K562 (cell line): ENCODE measurements around the gene PRCC. TPM values are rescaled to one million over a fixed set of nuclear protein-coding genes. Genes with fewer than 3 reads are reported as not detected.

Experiments
- ATAC-seq: fragments of 200-7000 bp; cut with Tn5 transposase; 3 replicates; pipeline ENCODE4 v1.9.1; 2020; ENCODE audit warnings: moderate library complexity
- BruUV-seq: library from RNA; stranded (reverse); fragments of 400-500 nt; replicated peaks from 2 replicates; lab custom pipeline; 2021; lab: Mats Ljungman, UMichigan
- CTCF ChIA-PET: fragments of 300-600 bp; formaldehyde crosslinking; extraction: SDS; loops from one replicate; lab custom pipeline; 2021; ENCODE audit warnings: low intra/inter-chr PET ratio; lab: Yijun Ruan, JAX
- POLR2A ChIA-PET: fragments of 300-600, 350-650 bp; sonication (Branson Sonifier 250); formaldehyde crosslinking; extraction: SDS; loops from one replicate; lab custom pipeline; 2021; ENCODE audit warnings: antibody characterized with exemption, inconsistent platforms; lab: Yijun Ruan, JAX
- DNase-seq, 4 experiments: peaks; one replicate each; pipeline versions ENCODE4 v3.0.0 to v3.0.0-alpha.2; 2011 to 2018; ENCODE audit warnings: low spot score in 3 of 4, mixed read lengths in 3 of 4; ENCODE audit errors: extremely low read depth in 1 of 4
- FAIRE-seq: peaks from 2 replicates; lab custom pipeline; 2011; peaks lifted over from hg19 to GRCh38; lab: Jason Lieb, UNC
- H2AFZ ChIP-seq: 2 replicates; pipeline ENCODE4 v1.6.0; 2011; ENCODE audit warnings: low read depth, low read length, control low read depth, inconsistent platforms
- H3K27ac ChIP-seq: fragments of 200-600 bp; 3 replicates; pipeline ENCODE4 v1.8.0; 2011; ENCODE audit warnings: low read depth, mild to moderate bottlenecking, control low read depth, inconsistent platforms, low read length, moderate library complexity, mixed read lengths; ENCODE audit errors: extremely low read depth
- H3K27me3 ChIP-seq, 2 experiments: fragments of 300-600 bp in 1 of 2; 2 replicates in 1 of 2; 3 replicates in 1 of 2; pipeline versions ENCODE4 v1.6.0 to v1.8.0; 2011; ENCODE audit warnings: inconsistent platforms in 2 of 2, low read length in 2 of 2, mild to moderate bottlenecking in 1 of 2, mixed read lengths in 1 of 2, moderate library complexity in 1 of 2; ENCODE audit not compliant: control insufficient read depth in 2 of 2, insufficient read depth in 2 of 2
- H3K36me3 ChIP-seq: fragments of 300-600 bp; 3 replicates; pipeline ENCODE4 v1.8.0; 2011; ENCODE audit warnings: mild to moderate bottlenecking, low read length, inconsistent platforms; ENCODE audit not compliant: control insufficient read depth, insufficient read depth
- H3K4me1 ChIP-seq, 2 experiments: fragments of 200-600 bp in 1 of 2; replicated peaks in 1 of 2; 2 replicates in 1 of 2; 3 replicates in 1 of 2; pipeline versions ENCODE4 v1.5.1 to v1.8.0; 2011; ENCODE audit warnings: inconsistent platforms in 2 of 2, low read length in 2 of 2, mild to moderate bottlenecking in 1 of 2, mixed read lengths in 1 of 2, moderate library complexity in 1 of 2; ENCODE audit not compliant: control insufficient read depth in 2 of 2, insufficient read depth in 2 of 2
- H3K4me2 ChIP-seq: 2 replicates; pipeline ENCODE4 v1.6.1; 2011; ENCODE audit warnings: low read length, control low read depth, inconsistent platforms, mixed read lengths; ENCODE audit not compliant: insufficient read depth
- H3K4me3 ChIP-seq: fragments of 200-600 bp; sonication (generic), shearing (Covaris generic); 2 replicates; pipeline ENCODE4 v1.5.1; 2016; ENCODE audit warnings: control low read depth, inconsistent platforms
- H3K79me2 ChIP-seq: fragments of 200-600 bp; 3 replicates; pipeline ENCODE4 v1.8.0; 2011; ENCODE audit warnings: low read length, inconsistent platforms; ENCODE audit not compliant: control insufficient read depth, insufficient read depth
- H3K9ac ChIP-seq, 2 experiments: 2 replicates each; pipeline versions ENCODE4 v1.6.0 to v1.6.1; 2011; ENCODE audit warnings: low read depth in 2 of 2, low read length in 2 of 2, control low read depth in 1 of 2, inconsistent platforms in 1 of 2, mild to moderate bottlenecking in 1 of 2, mixed read lengths in 1 of 2; ENCODE audit not compliant: insufficient read depth in 1 of 2
- H3K9me1 ChIP-seq: one replicate; pipeline ENCODE4 v1.6.0; 2011; ENCODE audit warnings: inconsistent platforms, mild to moderate bottlenecking, low read length, moderate library complexity; ENCODE audit not compliant: control insufficient read depth, insufficient read depth
- H3K9me3 ChIP-seq: replicated peaks from 2 replicates; pipeline ENCODE4 v1.5.1; 2011; ENCODE audit warnings: low read depth, low read length, inconsistent platforms; ENCODE audit not compliant: control insufficient read depth, insufficient read depth
- H4K20me1 ChIP-seq: replicated peaks from 2 replicates; pipeline ENCODE4 v1.6.1; 2011; ENCODE audit warnings: low read length, inconsistent platforms, mixed read lengths; ENCODE audit not compliant: control insufficient read depth, insufficient read depth
- ADNP ChIP-seq: fragments of 200-800 bp; sonication (Bioruptor generic); IDR thresholded peaks from 2 replicates; pipeline ENCODE4 v1.6.1; 2016; ENCODE audit warnings: missing genetic modification characterization, missing compliant biosample characterization
- ARNT ChIP-seq, 2 experiments: fragments of 450-650 bp; IDR thresholded peaks; 2 replicates each; pipeline ENCODE4 v1.6.1; 2016; ENCODE audit warnings: mild to moderate bottlenecking in 1 of 2
- BRD4 ChIP-seq: fragments of 200-600 bp; sonication (generic); IDR thresholded peaks from 2 replicates; pipeline ENCODE4 v1.6.1; 2017; ENCODE audit warnings: inconsistent platforms
- CEBPB ChIP-seq: fragments of 450-650 bp; IDR thresholded peaks from 2 replicates; pipeline ENCODE4 v1.6.1; 2016; ENCODE audit warnings: missing genetic modification characterization, missing compliant biosample characterization
- E2F1 ChIP-seq: sonication (generic); formaldehyde crosslinking; IDR thresholded peaks from 2 replicates; pipeline ENCODE4 v1.8.1; 2023; ENCODE audit warnings: mild to moderate bottlenecking, missing genetic modification reagents, moderate library complexity
- MBD1 ChIP-seq: fragments of 250-450 bp; sonication (Bioruptor Pico); IDR thresholded peaks from 2 replicates; pipeline ENCODE4 v1.8.0; 2022; ENCODE audit warnings: inconsistent platforms
- SNRNP70 ChIP-seq: fragments of 200-400 bp; formaldehyde crosslinking; optimal IDR thresholded peaks from 2 replicates; pipeline ENCODE3; 2017; ENCODE audit warnings: low read depth, low read length
- TEAD4 ChIP-seq, 2 experiments: sonication (generic) in 1 of 2; formaldehyde crosslinking in 1 of 2; IDR thresholded peaks; 2 replicates each; pipeline versions ENCODE4 v1.6.1 to v1.8.0; 2012 to 2022; ENCODE audit warnings: borderline replicate concordance in 1 of 2, inconsistent platforms in 1 of 2, low read length in 1 of 2, mild to moderate bottlenecking in 1 of 2, missing genetic modification reagents in 1 of 2
- TOE1 ChIP-seq, 2 experiments: fragments of 450-650 bp in 1 of 2; sonication (generic) in 1 of 2; formaldehyde crosslinking in 1 of 2; IDR thresholded peaks; 2 replicates each; pipeline versions ENCODE4 v1.7.1 to v1.8.0; 2016 to 2022; ENCODE audit warnings: borderline replicate concordance in 2 of 2, mild to moderate bottlenecking in 2 of 2, antibody characterized with exemption in 1 of 2, inconsistent platforms in 1 of 2, low read depth in 1 of 2, missing genetic modification reagents in 1 of 2, moderate library complexity in 1 of 2
- WGBS: fragments of 100-300 bp; shearing (Covaris generic); methylation state at CpG from one replicate; pipeline ENCODE4 v1.1.6; 2016; ENCODE audit warnings: low coverage, mixed read lengths; ENCODE audit not compliant: insufficient coverage; ENCODE audit errors: missing lambda C conversion rate; 5-methylcytosine and 5-hydroxymethylcytosine counted together
- in situ Hi-C: fragments of 300-500 bp; cut with MboI; formaldehyde crosslinking; loops from 4 replicates; pipeline ENCODE4 v1.15.0; 2018; ENCODE audit warnings: inconsistent platforms, mixed read lengths
- intact Hi-C: fragments of 100-400 bp; cut with micrococcal nuclease; formaldehyde crosslinking; loops from 2 replicates; pipeline ENCODE4 v1.14.2; 2022
- polyA plus RNA-seq, 8 experiments: library from polyadenylated mRNA; depleted of rRNA in 4 of 8; stranded (reverse) in 5 of 8; unstranded in 3 of 8; fragments of >200 nt; fragmentation: Nextera tagmentation in 2 of 8; fragmentation: Illumina TruSeq in 1 of 8; extraction: Ambion mirVana in 2 of 8; extraction: Trizol in 1 of 8; gene quantifications; 2 replicates each; pipeline versions ENCODE4 v1.2.1 to v1.2.3, GENCODE V29; 2011 to 2014; ENCODE audit warnings: inconsistent platforms in 1 of 8, missing spikeins in 1 of 8
- total RNA-seq, 7 experiments: library from RNA; depleted of rRNA in 6 of 7; stranded (reverse); fragments of >200 nt in 6 of 7; fragmentation: Illumina TruSeq in 2 of 7; extraction: Trizol in 2 of 7; gene quantifications; 2 replicates each; pipeline versions ENCODE4 v1.2.1 to v1.2.3, GENCODE V29; 2011 to 2021; ENCODE audit warnings: low replicate concordance in 1 of 7
- TF ChIP-seq, protein P1 (sequence below): fragments of 250-450 bp; sonication (Bioruptor Pico); IDR thresholded peaks from 2 replicates; pipeline ENCODE4 v1.5.0; 2021
- TF ChIP-seq, protein P2 (sequence below): fragments of 200-400 bp; formaldehyde crosslinking; IDR thresholded peaks from 2 replicates; pipeline ENCODE4 v1.6.1; 2017; ENCODE audit warnings: mild to moderate bottlenecking, low read depth, low read length, moderate library complexity

Gene PRCC
- total and polyA plus RNA-seq, 9 of the 15 experiments (the other 6 are each of a cell fraction or from before 2014, with no cell fraction given), result 23.9 to 201 (median 41.1) TPM

- Histone ChIP-seq H3K9me3 (no peaks in the 10 kb centered on the region), H3K4me3 (peak overlapping the region; percentile 95), H3K27ac (peak overlapping the region; percentile 89), H4K20me1 (peaks cover 10% of the 10 kb centered on the region), H3K4me1 (peaks cover 35 to 36% of the 10 kb centered on the region in 2 experiments), H3K79me2 (peaks cover 78% of the 10 kb centered on the region), H3K9ac (peak overlapping the region; percentile 94 to 99), H3K27me3 (no peaks in the 10 kb centered on the region), H3K4me2 (peak overlapping the region; percentile 97), H2AFZ (peak overlapping the region; percentile 72), H3K9me1 (no peaks in the 10 kb centered on the region), H3K36me3 (peaks cover 28% of the 10 kb centered on the region; the same call in 2 of the 3 replicates)
- under 1% methylated on average over 35 of the region's 68 CpGs for WGBS
- intact Hi-C loops, result loop anchor here (2.0 kb wide), 1 partner anchor 15 kb away; the partner anchor contains the start of gene PRCC
- ChIA-PET POLR2A (interaction anchor here (0.6 to 3.0 kb wide), 10 partner anchors 10 to 108 kb away, joined by 3 to 30 read pairs (median 6); partner anchors contain the start of genes METTL25B, MRPL24, NTRK1 and PRCC), CTCF (no interaction called here)
- DNase-seq, result peak; percentile 90 to 98 (median 94)
- in situ Hi-C loops, result no loop called here
- no TSS peak for BruUV-seq
- peak; percentile 78 for ATAC-seq
- peak; percentile 46 for FAIRE-seq
- TF ChIP-seq SNRNP70 (no peak), ADNP (no peak), MBD1 (CRISPR knock-in tag) (no peak), CEBPB (tag) (no peak), BRD4 (no peak), TEAD4 (IDR thresholded peaks at IDR 0.05; ENCODE audit: low read length) (no peak), TEAD4 (CRISPR knock-in tag; IDR thresholded peaks at IDR 0.05; ENCODE audit: borderline replicate concordance) (no peak), ARNT (IDR thresholded peaks at IDR 0.05) (no peak), E2F1 (peak; percentile 83; the same call in 1 of the 2 replicates), TOE1 (IDR thresholded peaks at IDR 0.05; ENCODE audit: borderline replicate concordance) (peak; percentile 95), TOE1 (CRISPR knock-in tag; IDR thresholded peaks at IDR 0.05; ENCODE audit: borderline replicate concordance, low read depth) (no peak)
- TF ChIP-seq, protein P1, sequence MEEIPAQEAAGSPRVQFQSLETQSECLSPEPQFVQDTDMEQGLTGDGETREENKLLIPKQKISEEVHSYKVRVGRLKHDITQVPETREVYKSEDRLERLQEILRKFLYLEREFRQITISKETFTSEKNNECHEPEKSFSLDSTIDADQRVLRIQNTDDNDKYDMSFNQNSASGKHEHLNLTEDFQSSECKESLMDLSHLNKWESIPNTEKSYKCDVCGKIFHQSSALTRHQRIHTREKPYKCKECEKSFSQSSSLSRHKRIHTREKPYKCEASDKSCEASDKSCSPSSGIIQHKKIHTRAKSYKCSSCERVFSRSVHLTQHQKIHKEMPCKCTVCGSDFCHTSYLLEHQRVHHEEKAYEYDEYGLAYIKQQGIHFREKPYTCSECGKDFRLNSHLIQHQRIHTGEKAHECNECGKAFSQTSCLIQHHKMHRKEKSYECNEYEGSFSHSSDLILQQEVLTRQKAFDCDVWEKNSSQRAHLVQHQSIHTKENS (CRISPR knock-in tag), result no peak
- TF ChIP-seq, protein P2, sequence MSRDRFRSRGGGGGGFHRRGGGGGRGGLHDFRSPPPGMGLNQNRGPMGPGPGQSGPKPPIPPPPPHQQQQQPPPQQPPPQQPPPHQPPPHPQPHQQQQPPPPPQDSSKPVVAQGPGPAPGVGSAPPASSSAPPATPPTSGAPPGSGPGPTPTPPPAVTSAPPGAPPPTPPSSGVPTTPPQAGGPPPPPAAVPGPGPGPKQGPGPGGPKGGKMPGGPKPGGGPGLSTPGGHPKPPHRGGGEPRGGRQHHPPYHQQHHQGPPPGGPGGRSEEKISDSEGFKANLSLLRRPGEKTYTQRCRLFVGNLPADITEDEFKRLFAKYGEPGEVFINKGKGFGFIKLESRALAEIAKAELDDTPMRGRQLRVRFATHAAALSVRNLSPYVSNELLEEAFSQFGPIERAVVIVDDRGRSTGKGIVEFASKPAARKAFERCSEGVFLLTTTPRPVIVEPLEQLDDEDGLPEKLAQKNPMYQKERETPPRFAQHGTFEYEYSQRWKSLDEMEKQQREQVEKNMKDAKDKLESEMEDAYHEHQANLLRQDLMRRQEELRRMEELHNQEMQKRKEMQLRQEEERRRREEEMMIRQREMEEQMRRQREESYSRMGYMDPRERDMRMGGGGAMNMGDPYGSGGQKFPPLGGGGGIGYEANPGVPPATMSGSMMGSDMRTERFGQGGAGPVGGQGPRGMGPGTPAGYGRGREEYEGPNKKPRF, result no peak
These were observed 15.4 kb upstream of the PRCC start for GRCh38 chr1:156751757-156752481.
